ENCODE results near the gene TNIK. TPM values are rescaled to one million over a fixed set of nuclear protein-coding genes. Genes with fewer than 3 reads are reported as not detected.

TNIK gene
- polyA plus RNA-seq, 1 donor from 2014 or later = 19.3 TPM

GRCh38 chr3:171399842-171400241 lies 60.4 kb downstream of the TNIK start:
- no peaks in the 10 kb centered on the region for H3K79me2 ChIP-seq (replicated peaks; ENCODE audit: insufficient read depth, low read length)
- no peak overlapping the region for H3K4me3 ChIP-seq (ENCODE audit: low read length)
- H3K4me2 ChIP-seq (ENCODE audit: low read length) = no peak overlapping the region
- H3K9me2 ChIP-seq (ENCODE audit: insufficient read depth, low read length) = no peaks in the 10 kb centered on the region
- TF ChIP-seq CTCF (IDR thresholded peaks at IDR 0.05; ENCODE audit: poor library complexity, severe bottlenecking) = no peak
- TF ChIP-seq SMC3 (conservative IDR thresholded peaks at IDR 0.05; ENCODE audit: poor library complexity) = no peak
- TF ChIP-seq POLR2AphosphoS5 (IDR thresholded peaks at IDR 0.05) = no peak
- TF ChIP-seq REST (IDR thresholded peaks at IDR 0.05; ENCODE audit: borderline replicate concordance) = no peak
- TF ChIP-seq MXI1 (conservative IDR thresholded peaks at IDR 0.05; ENCODE audit: poor library complexity, severe bottlenecking) = no peak
- no peak for TF ChIP-seq TAF1 (IDR thresholded peaks at IDR 0.05; ENCODE audit: low read depth)
- no peak for TF ChIP-seq EP300 (conservative IDR thresholded peaks at IDR 0.05; ENCODE audit: poor library complexity, severe bottlenecking)
- TF ChIP-seq EZH2 (IDR thresholded peaks at IDR 0.05; ENCODE audit: borderline replicate concordance, insufficient read depth, low read length, poor library complexity, severe bottlenecking) = no peak
- TF ChIP-seq RAD21 (conservative IDR thresholded peaks at IDR 0.05) = no peak
- H4K20me1 ChIP-seq (ENCODE audit: insufficient read depth) = no peaks in the 10 kb centered on the region
- H3F3A ChIP-seq (ENCODE audit: insufficient read depth, low read length, poor library complexity, severe bottlenecking) = no peaks in the 10 kb centered on the region
- H3K9ac ChIP-seq (ENCODE audit: low read length) = no peak overlapping the region
- H3K27me3 ChIP-seq (ENCODE audit: insufficient read depth, low read depth, low read length) = no peaks in the 10 kb centered on the region
- no peak overlapping the region for H2AFZ ChIP-seq (ENCODE audit: low read depth, low read length)
- H3K27ac ChIP-seq (ENCODE audit: low read length) = no peak overlapping the region
- peaks cover 3% of the 10 kb centered on the region for H3K36me3 ChIP-seq (ENCODE audit: insufficient read depth, low read length)
- H3K9me3 ChIP-seq (ENCODE audit: low read length) = no peaks in the 10 kb centered on the region

GRCh38 chr3:171398343-171398742 lies 61.9 kb downstream of the TNIK start:
- no peaks in the 10 kb centered on the region for H3K79me2 ChIP-seq (replicated peaks; ENCODE audit: insufficient read depth, low read length)
- no peak overlapping the region for H3K27ac ChIP-seq (ENCODE audit: low read length)
- no peaks in the 10 kb centered on the region for H4K20me1 ChIP-seq (ENCODE audit: insufficient read depth)
- H3F3A ChIP-seq (ENCODE audit: insufficient read depth, low read length, poor library complexity, severe bottlenecking) = no peaks in the 10 kb centered on the region
- H3K9me2 ChIP-seq (ENCODE audit: insufficient read depth, low read length) = no peaks in the 10 kb centered on the region
- no peak overlapping the region for H3K4me3 ChIP-seq (ENCODE audit: low read length)
- H2AFZ ChIP-seq (ENCODE audit: low read depth, low read length) = no peak overlapping the region
- TF ChIP-seq REST (IDR thresholded peaks at IDR 0.05; ENCODE audit: borderline replicate concordance) = no peak
- TF ChIP-seq POLR2AphosphoS5 (IDR thresholded peaks at IDR 0.05) = no peak
- TF ChIP-seq TAF1 (IDR thresholded peaks at IDR 0.05; ENCODE audit: low read depth) = no peak
- no peak for TF ChIP-seq SMC3 (conservative IDR thresholded peaks at IDR 0.05; ENCODE audit: poor library complexity)
- TF ChIP-seq CTCF (IDR thresholded peaks at IDR 0.05; ENCODE audit: poor library complexity, severe bottlenecking) = no peak
- no peak for TF ChIP-seq RAD21 (conservative IDR thresholded peaks at IDR 0.05)
- no peak for TF ChIP-seq EP300 (conservative IDR thresholded peaks at IDR 0.05; ENCODE audit: poor library complexity, severe bottlenecking)
- TF ChIP-seq EZH2 (IDR thresholded peaks at IDR 0.05; ENCODE audit: borderline replicate concordance, insufficient read depth, low read length, poor library complexity, severe bottlenecking) = no peak
- TF ChIP-seq MXI1 (conservative IDR thresholded peaks at IDR 0.05; ENCODE audit: poor library complexity, severe bottlenecking) = no peak
- H3K9me3 ChIP-seq (ENCODE audit: low read length) = no peaks in the 10 kb centered on the region
- H3K9ac ChIP-seq (ENCODE audit: low read length) = no peak overlapping the region
- H3K4me2 ChIP-seq (ENCODE audit: low read length) = no peak overlapping the region
- H3K27me3 ChIP-seq (ENCODE audit: insufficient read depth, low read depth, low read length) = no peaks in the 10 kb centered on the region
- peaks cover 3% of the 10 kb centered on the region for H3K36me3 ChIP-seq (ENCODE audit: insufficient read depth, low read length)
